HUES64 (cell line): Measurements from ENCODE around the gene GRB10.

ENCODE experiments used
- H3K27ac ChIP-seq: 2 replicates; pipeline ENCODE4 v1.7.0; 2013; ENCODE audit warnings: low read depth, low read length, inconsistent platforms
- H3K27me3 ChIP-seq: 2 replicates; pipeline ENCODE4 v1.6.1; 2013; ENCODE audit warnings: mild to moderate bottlenecking, low read length; ENCODE audit not compliant: insufficient read depth
- H3K36me3 ChIP-seq: 2 replicates; pipeline ENCODE4 v1.6.1; 2013; ENCODE audit warnings: mild to moderate bottlenecking, low read length; ENCODE audit not compliant: insufficient read depth
- H3K4me1 ChIP-seq: 2 replicates; pipeline ENCODE4 v1.6.1; 2013; ENCODE audit warnings: mild to moderate bottlenecking, low read length, moderate library complexity; ENCODE audit not compliant: insufficient read depth
- H3K4me3 ChIP-seq: 2 replicates; pipeline ENCODE4 v1.5.1; 2013; ENCODE audit warnings: mild to moderate bottlenecking, low read length, moderate library complexity
- H3K9ac ChIP-seq: 2 replicates; pipeline ENCODE4 v1.6.1; 2013; ENCODE audit warnings: mild to moderate bottlenecking, low read depth, low read length
- H3K9me3 ChIP-seq: 2 replicates; pipeline ENCODE4 v1.6.1; 2013; ENCODE audit warnings: low read depth, low read length; ENCODE audit not compliant: insufficient read depth
- WGBS: fragments of 150-250, 120-280 bp; methylation state at CpG from one replicate; pipeline ENCODE4 v1.1.7; 2013; ENCODE audit warnings: missing lambda C conversion rate; 5-methylcytosine and 5-hydroxymethylcytosine counted together

Gene GRB10

GRCh38 chr7:50594734-50595485, 187.8 kb downstream of the GRB10 start:
- 96% methylated on average over 7 of the region's 7 CpGs for WGBS
- H3K36me3 ChIP-seq = peaks cover 57% of the 10 kb centered on the region
- no peaks in the 10 kb centered on the region for H3K4me1 ChIP-seq
- H3K9ac ChIP-seq = no peak overlapping the region
- H3K9me3 ChIP-seq = no peaks in the 10 kb centered on the region
- H3K4me3 ChIP-seq = no peak overlapping the region
- H3K27ac ChIP-seq = no peak overlapping the region
- H3K27me3 ChIP-seq = no peaks in the 10 kb centered on the region

GRCh38 chr7:50594136-50594535, 188.6 kb downstream of the GRB10 start:
- 93% methylated on average over 4 of the region's 4 CpGs for WGBS
- H3K27me3 ChIP-seq = no peaks in the 10 kb centered on the region
- peaks cover 51% of the 10 kb centered on the region for H3K36me3 ChIP-seq
- no peak overlapping the region for H3K27ac ChIP-seq
- H3K9me3 ChIP-seq = no peaks in the 10 kb centered on the region
- no peak overlapping the region for H3K4me3 ChIP-seq
- H3K9ac ChIP-seq = no peak overlapping the region
- H3K4me1 ChIP-seq = no peaks in the 10 kb centered on the region

- no peaks in the 10 kb centered on the region for H3K4me1 ChIP-seq
- H3K9ac ChIP-seq = no peak overlapping the region
- H3K27me3 ChIP-seq = no peaks in the 10 kb centered on the region
- 97% methylated on average over 13 of the region's 13 CpGs for WGBS
- no peak overlapping the region for H3K4me3 ChIP-seq
- no peak overlapping the region for H3K27ac ChIP-seq
- H3K36me3 ChIP-seq = peaks cover 43% of the 10 kb centered on the region
- no peaks in the 10 kb centered on the region for H3K9me3 ChIP-seq
Measured at GRCh38 chr7:50592940-50593339, 189.8 kb downstream of the GRB10 start.

GRCh38 chr7:50591480-50592438, 190.9 kb downstream of the GRB10 start:
- no peak overlapping the region for H3K9ac ChIP-seq
- no peak overlapping the region for H3K27ac ChIP-seq
- 90% methylated on average over 21 of the region's 21 CpGs for WGBS
- H3K4me1 ChIP-seq = no peaks in the 10 kb centered on the region
- H3K4me3 ChIP-seq = no peak overlapping the region
- H3K9me3 ChIP-seq = no peaks in the 10 kb centered on the region
- peaks cover 36% of the 10 kb centered on the region for H3K36me3 ChIP-seq
- no peaks in the 10 kb centered on the region for H3K27me3 ChIP-seq

- no peak overlapping the region for H3K4me3 ChIP-seq
- H3K4me1 ChIP-seq = no peaks in the 10 kb centered on the region
- peaks cover 32% of the 10 kb centered on the region for H3K36me3 ChIP-seq
- no peaks in the 10 kb centered on the region for H3K27me3 ChIP-seq
- no peak overlapping the region for H3K27ac ChIP-seq
- no peaks in the 10 kb centered on the region for H3K9me3 ChIP-seq
- WGBS = 93% methylated on average over 5 of the region's 5 CpGs
- H3K9ac ChIP-seq = no peak overlapping the region
Measured at GRCh38 chr7:50591098-50591479, 191.6 kb downstream of the GRB10 start.

- peaks cover 28% of the 10 kb centered on the region for H3K36me3 ChIP-seq
- no peak overlapping the region for H3K4me3 ChIP-seq
- H3K27me3 ChIP-seq = no peaks in the 10 kb centered on the region
- H3K9me3 ChIP-seq = no peaks in the 10 kb centered on the region
- no peaks in the 10 kb centered on the region for H3K4me1 ChIP-seq
- H3K9ac ChIP-seq = no peak overlapping the region
- H3K27ac ChIP-seq = no peak overlapping the region
- WGBS = 95% methylated on average over 12 of the region's 13 CpGs
Measured at GRCh38 chr7:50590535-50590934, 192.2 kb downstream of the GRB10 start.

- Histone ChIP-seq H3K9me3 (0 out of 2 replicates have a peak, but pooled peaks cover 1% of the 10 kb centered on the region), H3K27me3 (no peaks in the 10 kb centered on the region), H3K27ac (no peak overlapping the region), H3K4me1 (no peaks in the 10 kb centered on the region), H3K4me3 (no peak overlapping the region), H3K9ac (no peak overlapping the region), H3K36me3 (peaks cover 24% of the 10 kb centered on the region)
- 94% methylated on average over 2 of the region's 2 CpGs for WGBS
Measured at GRCh38 chr7:50589364-50589763, 193.3 kb downstream of the GRB10 start.

- Histone ChIP-seq H3K27ac (no peak overlapping the region), H3K9ac (no peak overlapping the region), H3K27me3 (no peaks in the 10 kb centered on the region), H3K9me3 (peaks cover 6% of the 10 kb centered on the region; the same call in 1 of the 2 replicates), H3K4me1 (no peaks in the 10 kb centered on the region), H3K4me3 (no peak overlapping the region), H3K36me3 (peaks cover 19% of the 10 kb centered on the region)
- 75% methylated on average over 8 of the region's 8 CpGs for WGBS
Measured at GRCh38 chr7:50588937-50589336, 193.8 kb downstream of the GRB10 start.

- Histone ChIP-seq H3K36me3 (peaks cover 10% of the 10 kb centered on the region), H3K9ac (no peak overlapping the region), H3K9me3 (peaks cover 14% of the 10 kb centered on the region; the same call in 1 of the 2 replicates), H3K4me3 (no peak overlapping the region), H3K4me1 (no peaks in the 10 kb centered on the region), H3K27me3 (no peaks in the 10 kb centered on the region), H3K27ac (no peak overlapping the region)
- WGBS = 91% methylated on average over 6 of the region's 6 CpGs
Measured at GRCh38 chr7:50587737-50588136, 195.0 kb downstream of the GRB10 start.

GRCh38 chr7:50584793-50585408, 197.8 kb downstream of the GRB10 start:
- Histone ChIP-seq H3K9me3 (peaks cover 14% of the 10 kb centered on the region; the same call in 1 of the 2 replicates), H3K27me3 (no peaks in the 10 kb centered on the region), H3K27ac (no peak overlapping the region), H3K9ac (no peak overlapping the region), H3K4me3 (no peak overlapping the region), H3K4me1 (no peaks in the 10 kb centered on the region), H3K36me3 (no peaks in the 10 kb centered on the region)
- WGBS = 93% methylated on average over 5 of the region's 5 CpGs

GRCh38 chr7:50584386-50584785, 198.3 kb downstream of the GRB10 start:
- Histone ChIP-seq H3K27me3 (no peaks in the 10 kb centered on the region), H3K9me3 (peaks cover 14% of the 10 kb centered on the region; the same call in 1 of the 2 replicates), H3K27ac (no peak overlapping the region), H3K36me3 (no peaks in the 10 kb centered on the region), H3K4me3 (no peak overlapping the region), H3K9ac (no peak overlapping the region), H3K4me1 (no peaks in the 10 kb centered on the region)
- 91% methylated on average over 3 of the region's 4 CpGs for WGBS
